ENCODE results near the gene ACOX3.
A peak's percentile ranks its signal among the peaks of the same experiment; 100 is the strongest.

Gene ACOX3

GRCh38 chr4:8442596-8443358 is 2.3 kb upstream of the ACOX3 start:
- H3K4me3 ChIP-seq (ENCODE audit: low read length) = peak overlapping the region; percentile 97

GRCh38 chr4:8441499-8442091 is 1.1 kb upstream of the ACOX3 start:
- no peaks in the 10 kb centered on the region for H3K27me3 ChIP-seq (replicated peaks; ENCODE audit: control insufficient read depth, insufficient read depth, low read length)
- DNase-seq (ENCODE audit: low read depth) = no peak
- H3K9me3 ChIP-seq (ENCODE audit: control insufficient read depth, low read length) = no peaks in the 10 kb centered on the region
- H3K4me1 ChIP-seq (ENCODE audit: control insufficient read depth, insufficient read depth, low read length) = peaks cover 47% of the 10 kb centered on the region
- H3K4me3 ChIP-seq (ENCODE audit: low read length) = peak overlapping the region; percentile 97
- H3K9ac ChIP-seq (ENCODE audit: low read length) = peak overlapping the region; percentile 96
- peaks cover 3% of the 10 kb centered on the region for H3K36me3 ChIP-seq (ENCODE audit: control insufficient read depth, insufficient read depth, low read length, severe bottlenecking)

More at GRCh38 chr4:8442596-8443358, 2.3 kb upstream of the ACOX3 start:
- DNase-seq (ENCODE audit: low read depth) = peak; percentile 8
- peaks cover 39% of the 10 kb centered on the region for H3K4me1 ChIP-seq (ENCODE audit: control insufficient read depth, insufficient read depth, low read length)
- H3K9me3 ChIP-seq (ENCODE audit: control insufficient read depth, low read length) = no peaks in the 10 kb centered on the region
- H3K9ac ChIP-seq (ENCODE audit: low read length) = no peak overlapping the region
- H3K36me3 ChIP-seq (ENCODE audit: control insufficient read depth, insufficient read depth, low read length, severe bottlenecking) = peaks cover 11% of the 10 kb centered on the region
- H3K27me3 ChIP-seq (replicated peaks; ENCODE audit: control insufficient read depth, insufficient read depth, low read length) = no peaks in the 10 kb centered on the region

- H3K36me3 ChIP-seq (ENCODE audit: control insufficient read depth, insufficient read depth, low read length, severe bottlenecking) = no peaks in the 10 kb centered on the region
- H3K4me1 ChIP-seq (ENCODE audit: control insufficient read depth, insufficient read depth, low read length) = peaks cover 58% of the 10 kb centered on the region
- H3K27me3 ChIP-seq (replicated peaks; ENCODE audit: control insufficient read depth, insufficient read depth, low read length) = no peaks in the 10 kb centered on the region
- H3K9ac ChIP-seq (ENCODE audit: low read length) = peak overlapping the region; percentile 96
- no peak for DNase-seq (ENCODE audit: low read depth)
- no peaks in the 10 kb centered on the region for H3K9me3 ChIP-seq (ENCODE audit: control insufficient read depth, low read length)
- peak overlapping the region; percentile 97 for H3K4me3 ChIP-seq (ENCODE audit: low read length)
Measured at GRCh38 chr4:8439914-8440491, 520 bp downstream of the ACOX3 start.

GRCh38 chr4:8439168-8439567 is 1.4 kb downstream of the ACOX3 start:
- Histone ChIP-seq H3K27me3 (replicated peaks; ENCODE audit: control insufficient read depth, insufficient read depth, low read length) (no peaks in the 10 kb centered on the region), H3K4me1 (ENCODE audit: control insufficient read depth, insufficient read depth, low read length) (peaks cover 58% of the 10 kb centered on the region), H3K9me3 (ENCODE audit: control insufficient read depth, low read length) (no peaks in the 10 kb centered on the region), H3K36me3 (ENCODE audit: control insufficient read depth, insufficient read depth, low read length, severe bottlenecking) (no peaks in the 10 kb centered on the region), H3K9ac (ENCODE audit: low read length) (peak overlapping the region; percentile 96), H3K4me3 (ENCODE audit: low read length) (peak overlapping the region; percentile 97)
- peak; percentile 57 for DNase-seq (ENCODE audit: low read depth)

- Histone ChIP-seq H3K4me3 (ENCODE audit: low read length) (peak overlapping the region; percentile 97), H3K27me3 (replicated peaks; ENCODE audit: control insufficient read depth, insufficient read depth, low read length) (no peaks in the 10 kb centered on the region), H3K4me1 (ENCODE audit: control insufficient read depth, insufficient read depth, low read length) (peaks cover 58% of the 10 kb centered on the region), H3K9me3 (ENCODE audit: control insufficient read depth, low read length) (no peaks in the 10 kb centered on the region), H3K36me3 (ENCODE audit: control insufficient read depth, insufficient read depth, low read length, severe bottlenecking) (no peaks in the 10 kb centered on the region), H3K9ac (ENCODE audit: low read length) (peak overlapping the region; percentile 96)
- no peak for DNase-seq (ENCODE audit: low read depth)
Measured at GRCh38 chr4:8438743-8439142, 1.8 kb downstream of the ACOX3 start.

- H3K9me3 ChIP-seq (ENCODE audit: control insufficient read depth, low read length) = no peaks in the 10 kb centered on the region
- DNase-seq (ENCODE audit: low read depth) = no peak
- no peaks in the 10 kb centered on the region for H3K36me3 ChIP-seq (ENCODE audit: control insufficient read depth, insufficient read depth, low read length, severe bottlenecking)
- no peaks in the 10 kb centered on the region for H3K27me3 ChIP-seq (replicated peaks; ENCODE audit: control insufficient read depth, insufficient read depth, low read length)
- peaks cover 49% of the 10 kb centered on the region for H3K4me1 ChIP-seq (ENCODE audit: control insufficient read depth, insufficient read depth, low read length)
- H3K4me3 ChIP-seq (ENCODE audit: low read length) = peak overlapping the region; percentile 64
- H3K9ac ChIP-seq (ENCODE audit: low read length) = peak overlapping the region; percentile 72
Measured at GRCh38 chr4:8437281-8437680, 3.2 kb downstream of the ACOX3 start.

- peak; percentile 21 for DNase-seq (ENCODE audit: low read depth)
- Histone ChIP-seq H3K9me3 (ENCODE audit: control insufficient read depth, low read length) (no peaks in the 10 kb centered on the region), H3K27me3 (replicated peaks; ENCODE audit: control insufficient read depth, insufficient read depth, low read length) (no peaks in the 10 kb centered on the region), H3K36me3 (ENCODE audit: control insufficient read depth, insufficient read depth, low read length, severe bottlenecking) (no peaks in the 10 kb centered on the region), H3K4me3 (ENCODE audit: low read length) (peak overlapping the region; percentile 81), H3K9ac (ENCODE audit: low read length) (peak overlapping the region; percentile 72), H3K4me1 (ENCODE audit: control insufficient read depth, insufficient read depth, low read length) (peaks cover 38% of the 10 kb centered on the region)
Measured at GRCh38 chr4:8435656-8436121, 4.8 kb downstream of the ACOX3 start.

GRCh38 chr4:8434251-8435073 is 6.1 kb downstream of the ACOX3 start:
- Histone ChIP-seq H3K4me1 (ENCODE audit: control insufficient read depth, insufficient read depth, low read length) (peaks cover 32% of the 10 kb centered on the region), H3K9me3 (ENCODE audit: control insufficient read depth, low read length) (no peaks in the 10 kb centered on the region), H3K27me3 (replicated peaks; ENCODE audit: control insufficient read depth, insufficient read depth, low read length) (no peaks in the 10 kb centered on the region), H3K36me3 (ENCODE audit: control insufficient read depth, insufficient read depth, low read length, severe bottlenecking) (no peaks in the 10 kb centered on the region), H3K4me3 (ENCODE audit: low read length) (no peak overlapping the region), H3K9ac (ENCODE audit: low read length) (no peak overlapping the region)
- DNase-seq (ENCODE audit: low read depth) = no peak

- H3K4me1 ChIP-seq (ENCODE audit: control insufficient read depth, insufficient read depth, low read length) = peaks cover 30% of the 10 kb centered on the region
- no peak overlapping the region for H3K4me3 ChIP-seq (ENCODE audit: low read length)
- H3K36me3 ChIP-seq (ENCODE audit: control insufficient read depth, insufficient read depth, low read length, severe bottlenecking) = no peaks in the 10 kb centered on the region
- no peak for DNase-seq (ENCODE audit: low read depth)
- H3K9me3 ChIP-seq (ENCODE audit: control insufficient read depth, low read length) = no peaks in the 10 kb centered on the region
- no peak overlapping the region for H3K9ac ChIP-seq (ENCODE audit: low read length)
- no peaks in the 10 kb centered on the region for H3K27me3 ChIP-seq (replicated peaks; ENCODE audit: control insufficient read depth, insufficient read depth, low read length)
Measured at GRCh38 chr4:8433136-8433535, 7.4 kb downstream of the ACOX3 start.

GRCh38 chr4:8431553-8431952 is 9.0 kb downstream of the ACOX3 start:
- Histone ChIP-seq H3K36me3 (ENCODE audit: control insufficient read depth, insufficient read depth, low read length, severe bottlenecking) (no peaks in the 10 kb centered on the region), H3K9me3 (ENCODE audit: control insufficient read depth, low read length) (no peaks in the 10 kb centered on the region), H3K4me1 (ENCODE audit: control insufficient read depth, insufficient read depth, low read length) (peaks cover 32% of the 10 kb centered on the region), H3K27me3 (replicated peaks; ENCODE audit: control insufficient read depth, insufficient read depth, low read length) (no peaks in the 10 kb centered on the region), H3K4me3 (ENCODE audit: low read length) (no peak overlapping the region), H3K9ac (ENCODE audit: low read length) (no peak overlapping the region)
- DNase-seq (ENCODE audit: low read depth) = no peak

Measured in adipocyte (in vitro differentiated cells).